Effector memory CD4-positive, alpha-beta T cell (primary cell): ENCODE measurements around the gene TMCO4.

Experiments
- DNase-seq, 3 donors: peaks; one replicate each; pipeline ENCODE4 v3.0.0-alpha.2; 2020
- H3K27ac ChIP-seq: 2 replicates; pipeline ENCODE4 v1.7.0; 2013; ENCODE audit warnings: mild to moderate bottlenecking, low read length, moderate library complexity; ENCODE audit not compliant: insufficient read depth, poor library complexity, severe bottlenecking
- H3K27me3 ChIP-seq: replicated peaks from 2 replicates; pipeline ENCODE4 v1.7.0; 2013; ENCODE audit warnings: mild to moderate bottlenecking, low read length; ENCODE audit not compliant: insufficient read depth, control insufficient read depth, poor library complexity, severe bottlenecking
- H3K36me3 ChIP-seq: 2 replicates; pipeline ENCODE4 v1.7.0; 2013; ENCODE audit warnings: mild to moderate bottlenecking, low read length, moderate library complexity; ENCODE audit not compliant: control insufficient read depth, insufficient read depth
- H3K4me1 ChIP-seq: 2 replicates; pipeline ENCODE4 v1.7.0; 2013; ENCODE audit warnings: low read length, mild to moderate bottlenecking; ENCODE audit not compliant: control insufficient read depth, insufficient read depth, poor library complexity, severe bottlenecking
- H3K4me3 ChIP-seq: 2 replicates; pipeline ENCODE4 v1.7.0; 2013; ENCODE audit warnings: low read length, low read depth, mild to moderate bottlenecking; ENCODE audit not compliant: insufficient read depth, poor library complexity, severe bottlenecking
- H3K9me3 ChIP-seq: 2 replicates; pipeline ENCODE4 v1.7.0; 2013; ENCODE audit warnings: mild to moderate bottlenecking, low read length, moderate library complexity; ENCODE audit not compliant: control insufficient read depth

The TMCO4 gene

DNA sequence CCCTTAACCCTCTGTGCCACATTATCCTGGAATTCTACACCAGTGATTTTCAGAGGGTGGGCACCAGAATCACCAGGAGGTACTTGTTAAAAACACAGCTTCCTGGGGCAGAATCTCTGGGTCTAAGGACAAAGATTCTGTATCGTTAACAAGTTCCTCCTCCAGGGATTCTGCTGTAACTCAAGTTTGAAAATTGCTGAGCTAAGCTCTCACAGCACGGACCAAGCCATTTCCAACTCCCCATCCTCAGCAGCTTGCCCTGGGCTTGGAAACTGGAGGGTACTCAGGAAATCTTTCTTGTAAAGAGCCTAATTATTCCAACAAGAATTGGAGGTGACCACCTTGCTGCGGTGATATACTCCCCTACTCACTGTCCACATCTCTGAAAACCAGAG, 48.8 kb downstream of the TMCO4 start:
- no peaks in the 10 kb centered on the region for H3K27me3 ChIP-seq
- no peak overlapping the region for H3K4me3 ChIP-seq
- peaks cover 42% of the 10 kb centered on the region for H3K36me3 ChIP-seq
- no peaks in the 10 kb centered on the region for H3K9me3 ChIP-seq
- DNase-seq, result no peak
- no peak overlapping the region for H3K27ac ChIP-seq
- no peaks in the 10 kb centered on the region for H3K4me1 ChIP-seq

DNA sequence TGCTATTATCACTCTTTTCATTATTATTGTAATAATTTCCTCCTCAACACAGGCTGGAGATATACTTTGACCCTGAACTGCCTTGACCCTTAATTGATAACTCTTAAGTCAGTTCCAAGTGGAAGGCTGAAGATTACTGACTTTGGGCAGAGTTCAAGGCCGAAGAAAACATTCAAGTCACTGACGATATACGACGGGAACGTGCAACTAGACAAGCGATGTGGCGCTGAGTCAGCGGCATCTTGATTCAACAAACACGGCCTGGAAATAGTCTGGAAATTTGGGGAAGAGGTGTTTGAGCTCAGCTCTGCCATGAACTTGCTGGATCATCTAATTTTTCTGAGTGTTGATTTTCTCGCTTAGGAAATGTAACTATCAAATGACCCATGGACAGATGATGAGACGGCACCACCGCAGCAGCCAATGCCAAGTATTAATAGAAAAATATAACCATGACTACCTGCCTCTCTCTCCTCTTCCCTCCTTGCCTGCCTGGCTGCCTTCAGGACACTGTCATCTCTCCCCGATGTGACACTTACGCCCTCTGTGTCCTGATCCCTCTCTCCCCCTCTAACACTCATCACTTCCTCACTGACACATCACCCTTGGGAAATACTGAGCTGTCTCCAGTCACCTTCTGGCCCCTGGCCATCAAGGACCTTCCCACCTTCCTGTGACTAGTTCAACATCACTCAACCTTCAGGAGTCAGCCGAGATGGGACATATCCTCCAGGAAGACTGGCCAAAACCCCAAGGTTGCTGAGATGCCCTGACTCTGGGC, 49.4 kb downstream of the TMCO4 start:
- no peak for DNase-seq
- H3K36me3 ChIP-seq, result peaks cover 42% of the 10 kb centered on the region

DNA sequence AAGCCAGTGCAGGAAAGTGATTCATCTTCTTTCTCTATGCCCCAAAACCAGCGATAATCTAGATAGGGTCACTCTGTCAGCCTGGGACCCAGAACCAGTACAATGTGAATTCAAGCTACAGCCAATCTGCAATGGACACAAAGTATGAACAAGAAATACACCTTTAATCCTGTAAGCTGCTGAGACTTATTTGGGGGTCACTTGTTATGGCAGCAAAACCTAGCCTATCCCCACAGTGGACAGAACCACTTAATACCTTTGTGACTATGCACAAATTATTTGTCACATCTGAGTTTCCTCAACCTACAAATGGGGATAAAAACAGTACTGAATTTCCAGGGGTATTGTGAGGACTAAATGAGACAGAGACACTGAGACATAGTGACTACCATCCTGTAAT, 50.0 kb downstream of the TMCO4 start:
- H3K27me3 ChIP-seq, result no peaks in the 10 kb centered on the region
- H3K27ac ChIP-seq, result no peak overlapping the region
- peaks cover 38% of the 10 kb centered on the region for H3K36me3 ChIP-seq
- no peak overlapping the region for H3K4me3 ChIP-seq
- no peak for DNase-seq
- no peaks in the 10 kb centered on the region for H3K4me1 ChIP-seq
- H3K9me3 ChIP-seq, result no peaks in the 10 kb centered on the region

More for the DNA sequence above, 49.4 kb downstream of the TMCO4 start:
- H3K27ac ChIP-seq, result no peak overlapping the region
- H3K4me1 ChIP-seq, result no peaks in the 10 kb centered on the region
- no peaks in the 10 kb centered on the region for H3K9me3 ChIP-seq
- no peak overlapping the region for H3K4me3 ChIP-seq
- H3K27me3 ChIP-seq, result no peaks in the 10 kb centered on the region

DNA sequence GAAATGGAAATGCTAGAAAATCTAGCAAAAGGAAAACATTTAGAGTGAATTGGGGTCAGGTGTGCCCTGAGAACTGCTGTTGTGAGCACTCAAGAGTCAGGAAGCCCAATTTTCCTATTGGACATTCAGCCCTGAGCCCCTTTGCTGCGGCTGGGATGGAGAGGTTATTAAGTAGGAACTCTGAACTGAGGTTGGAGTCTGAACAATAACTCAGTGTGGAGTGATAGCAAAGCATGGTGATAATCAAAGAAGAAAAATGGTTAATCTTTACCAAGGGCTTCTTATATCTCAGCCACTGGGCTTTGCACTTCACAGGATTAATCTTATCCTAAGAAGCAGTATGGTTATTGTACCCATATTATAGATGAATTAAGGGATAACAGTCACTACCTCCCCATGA, 52.0 kb downstream of the TMCO4 start:
- DNase-seq, result no peak
- Histone ChIP-seq H3K9me3 (no peaks in the 10 kb centered on the region), H3K4me1 (no peaks in the 10 kb centered on the region), H3K27ac (no peak overlapping the region), H3K36me3 (peaks cover 29% of the 10 kb centered on the region), H3K27me3 (no peaks in the 10 kb centered on the region), H3K4me3 (no peak overlapping the region)

DNA sequence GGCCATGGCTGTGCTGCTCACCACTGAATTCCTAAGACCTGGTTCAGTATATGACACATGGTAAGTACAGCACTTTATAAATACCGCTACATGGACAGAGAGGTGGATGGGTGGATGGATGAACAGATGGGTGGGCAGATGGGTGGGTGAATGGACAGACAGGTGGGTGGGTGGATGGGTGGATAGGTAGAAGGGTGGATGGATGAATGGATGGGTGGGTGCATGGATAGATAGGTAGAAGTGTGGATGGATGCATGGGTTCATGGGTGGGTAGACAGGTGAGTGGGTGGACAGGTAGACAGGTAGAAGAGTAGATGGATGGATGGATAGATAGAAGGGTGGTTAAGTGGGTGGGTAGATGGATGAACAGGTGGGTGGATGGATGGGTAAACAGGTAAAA, 54.8 kb downstream of the TMCO4 start:
- no peak overlapping the region for H3K27ac ChIP-seq
- peaks cover 25% of the 10 kb centered on the region for H3K36me3 ChIP-seq

DNA sequence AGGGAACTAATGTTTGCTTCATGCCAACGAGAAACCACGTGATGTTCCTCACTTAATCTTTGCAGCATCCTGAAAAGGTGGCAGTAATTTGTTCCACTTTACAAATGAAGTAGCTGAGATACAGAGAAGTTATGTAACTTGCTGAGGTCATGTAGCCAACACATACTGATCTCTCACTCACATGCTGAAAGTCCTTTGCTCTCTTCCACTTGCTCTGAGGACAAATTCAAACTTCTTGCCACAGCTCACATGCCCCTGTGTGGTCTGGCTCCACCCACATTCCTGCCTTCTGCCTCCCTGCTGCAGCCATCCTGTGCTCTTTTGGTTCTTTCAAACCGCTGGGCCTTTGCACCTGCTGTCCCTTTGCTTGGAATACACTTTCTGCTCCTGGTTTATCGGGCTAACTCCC, 55.4 kb downstream of the TMCO4 start:
- H3K36me3 ChIP-seq, result peaks cover 25% of the 10 kb centered on the region
- no peaks in the 10 kb centered on the region for H3K27me3 ChIP-seq
- no peaks in the 10 kb centered on the region for H3K4me1 ChIP-seq
- H3K9me3 ChIP-seq, result no peaks in the 10 kb centered on the region
- no peak overlapping the region for H3K27ac ChIP-seq
- no peak overlapping the region for H3K4me3 ChIP-seq
- DNase-seq, result no peak

More for the DNA sequence above, 54.8 kb downstream of the TMCO4 start:
- Histone ChIP-seq H3K27me3 (no peaks in the 10 kb centered on the region), H3K9me3 (no peaks in the 10 kb centered on the region), H3K4me1 (no peaks in the 10 kb centered on the region), H3K4me3 (no peak overlapping the region)
- DNase-seq, result no peak

DNA sequence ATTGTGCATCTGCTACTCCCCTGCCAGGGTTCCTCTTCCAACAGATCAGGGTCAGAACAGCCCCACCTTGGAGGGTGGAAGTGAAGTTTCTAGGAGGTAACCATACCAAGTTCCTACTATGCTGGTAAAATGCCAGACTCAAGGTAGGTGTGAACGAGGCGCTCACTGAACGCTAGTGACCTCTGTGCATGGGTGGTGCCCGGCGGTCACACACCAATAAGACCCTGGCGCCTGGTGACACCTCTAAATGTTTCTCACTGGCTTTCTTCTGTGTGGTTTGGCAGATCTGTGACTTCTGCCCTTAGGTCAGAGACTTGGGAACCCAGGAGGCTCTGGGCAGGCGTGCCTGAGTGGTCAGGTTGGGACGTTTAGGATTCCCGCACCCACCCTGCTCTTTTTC, 55.9 kb downstream of the TMCO4 start:
- Histone ChIP-seq H3K4me3 (no peak overlapping the region), H3K27me3 (no peaks in the 10 kb centered on the region), H3K36me3 (peaks cover 21% of the 10 kb centered on the region), H3K4me1 (no peaks in the 10 kb centered on the region), H3K27ac (no peak overlapping the region), H3K9me3 (no peaks in the 10 kb centered on the region)
- no peak for DNase-seq

DNA sequence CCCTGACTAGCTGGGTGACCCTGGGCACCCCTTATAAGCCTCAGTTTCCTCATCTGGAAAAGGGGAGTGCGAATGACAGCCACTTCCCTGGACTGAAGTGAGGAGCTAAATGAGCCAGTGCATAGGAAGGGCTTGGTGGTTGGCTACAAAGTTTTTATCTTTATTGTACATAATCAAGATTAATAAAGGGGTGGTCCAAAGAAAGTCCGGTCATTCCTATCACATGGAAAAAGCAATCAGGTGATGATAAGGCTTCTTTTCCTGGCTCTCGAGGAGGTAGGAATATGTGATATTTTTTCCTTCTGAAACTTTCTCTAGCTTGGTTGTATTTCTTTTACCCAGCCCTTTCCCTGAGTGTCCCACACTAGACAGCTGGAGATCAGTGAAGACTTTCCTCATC, 56.5 kb downstream of the TMCO4 start:
- no peak for DNase-seq
- no peaks in the 10 kb centered on the region for H3K9me3 ChIP-seq
- no peak overlapping the region for H3K27ac ChIP-seq
- H3K27me3 ChIP-seq, result no peaks in the 10 kb centered on the region
- no peaks in the 10 kb centered on the region for H3K4me1 ChIP-seq
- H3K36me3 ChIP-seq, result peaks cover 20% of the 10 kb centered on the region
- no peak overlapping the region for H3K4me3 ChIP-seq

DNA sequence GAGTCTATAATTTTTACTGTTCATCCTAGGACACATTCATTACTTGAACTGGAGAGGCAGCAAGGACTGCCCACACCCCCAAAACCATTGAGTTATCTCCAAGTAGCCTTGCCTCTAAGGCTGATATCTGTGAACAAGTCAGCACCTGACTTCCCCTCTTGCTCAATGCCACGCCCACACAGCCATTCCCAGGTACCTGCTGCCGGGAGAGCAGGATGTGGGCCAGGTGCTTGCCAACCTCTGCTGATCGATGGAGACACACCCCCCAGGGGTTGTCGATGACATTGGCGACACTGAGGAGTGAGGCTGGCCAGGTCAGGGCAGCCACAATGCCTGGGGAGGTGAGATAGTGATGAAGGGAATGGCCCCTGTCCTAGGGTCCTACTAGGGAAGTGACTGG, 60.1 kb downstream of the TMCO4 start:
- Histone ChIP-seq H3K4me1 (no peaks in the 10 kb centered on the region), H3K9me3 (no peaks in the 10 kb centered on the region), H3K36me3 (peaks cover 14% of the 10 kb centered on the region), H3K27ac (no peak overlapping the region), H3K4me3 (no peak overlapping the region), H3K27me3 (no peaks in the 10 kb centered on the region)
- no peak for DNase-seq

DNA sequence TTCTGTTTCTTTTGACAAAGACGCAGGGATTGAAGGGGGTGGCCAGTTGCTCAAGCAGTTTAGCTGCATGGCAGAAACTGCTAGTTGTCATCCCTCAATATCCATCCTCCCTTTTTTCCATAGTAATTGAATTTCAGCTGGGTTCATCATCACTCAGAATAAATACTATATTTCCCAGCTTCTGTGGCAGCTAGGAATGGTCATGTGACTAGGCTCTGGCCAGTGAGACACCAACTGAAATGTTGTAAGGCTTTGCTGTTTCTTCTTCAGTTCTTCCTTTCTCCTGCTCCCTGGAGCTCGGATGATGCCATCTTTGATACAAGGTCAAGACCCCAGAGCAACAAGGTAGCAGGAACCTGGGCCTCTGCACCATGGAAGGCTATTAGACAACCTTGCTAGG, 61.0 kb downstream of the TMCO4 start:
- Histone ChIP-seq H3K4me3 (no peak overlapping the region), H3K9me3 (no peaks in the 10 kb centered on the region), H3K36me3 (peaks cover 23% of the 10 kb centered on the region), H3K27ac (no peak overlapping the region), H3K4me1 (no peaks in the 10 kb centered on the region), H3K27me3 (no peaks in the 10 kb centered on the region)
- no peak for DNase-seq
